GM12874 (cell line): ENCODE data around the gene CAMK2A.

Source experiments
- CTCF ChIP-seq: IDR thresholded peaks from 2 replicates; pipeline ENCODE4 v1.5.1; 2011; ENCODE audit warnings: low read depth, mild to moderate bottlenecking, control low read depth, low read length, moderate library complexity; ENCODE audit not compliant: insufficient read depth

The CAMK2A gene

GRCh38 chr5:150289551-150290390 lies at the start of gene CAMK2A:
Gene CAMK2A, minus strand, starts transcription at chr5:150289773. Its CDS starts 148 bp downstream, at chr5:150289625.
- no peak for TF ChIP-seq CTCF

- TF ChIP-seq CTCF = no peak
Observed at GRCh38 chr5:150339165-150339564, 49.6 kb upstream of the CAMK2A start.

GRCh38 chr5:150338546-150338945 lies 49.0 kb upstream of the CAMK2A start:
- no peak for TF ChIP-seq CTCF

GRCh38 chr5:150335778-150336177 lies 46.2 kb upstream of the CAMK2A start:
- no peak for TF ChIP-seq CTCF

GRCh38 chr5:150333400-150333799 lies 43.8 kb upstream of the CAMK2A start:
- no peak for TF ChIP-seq CTCF

GRCh38 chr5:150329881-150330876 lies 40.6 kb upstream of the CAMK2A start:
- TF ChIP-seq CTCF = no peak

GRCh38 chr5:150329038-150329437 lies 39.5 kb upstream of the CAMK2A start:
- no peak for TF ChIP-seq CTCF
